A549 (cell line): ENCODE measurements around the gene KCNG2. TPM values are rescaled to one million over a fixed set of nuclear protein-coding genes. Genes with fewer than 3 reads are reported as not detected.

Experiments used
- ATAC-seq, 2 experiments: fragments of 200-7000 bp in 1 of 2; fragments of >200 bp in 1 of 2; cut with Nextera tagmentation in 1 of 2; cut with Tn5 transposase in 1 of 2; 3 replicates each; pipeline versions ENCODE4 v1.8.0 to v1.9.1; 2018 to 2020; ENCODE audit warnings: mild to moderate bottlenecking in 1 of 2, moderate library complexity in 1 of 2
- CTCF ChIA-PET: fragments of 300-600 bp; sonication (Branson Sonifier 250); formaldehyde crosslinking; extraction: SDS; loops from one replicate; lab custom pipeline; 2021; ENCODE audit warnings: antibody characterized with exemption, inconsistent platforms; lab: Yijun Ruan, JAX
- POLR2A ChIA-PET: fragments of 350-600 bp; formaldehyde crosslinking; extraction: SDS; loops from one replicate; lab custom pipeline; 2021; ENCODE audit warnings: antibody characterized with exemption, inconsistent platforms; lab: Yijun Ruan, JAX
- DNase-seq, 2 experiments: peaks; one replicate each; pipeline versions ENCODE4 v3.0.0 to v3.0.0-alpha.2; 2011 to 2016; ENCODE audit warnings: low read depth in 1 of 2, low spot score in 1 of 2
- FAIRE-seq: peaks from 2 replicates; lab custom pipeline; 2011; peaks lifted over from hg19 to GRCh38; lab: Jason Lieb, UNC
- H3K27ac ChIP-seq, 2 experiments: fragments of >200 bp; sonication (Bioruptor Twin); formaldehyde crosslinking; 3 replicates each; pipeline ENCODE4 v1.5.1; 2016 to 2017
- H3K4me1 ChIP-seq: fragments of >200 bp; sonication (Bioruptor Twin); formaldehyde crosslinking; 3 replicates; pipeline ENCODE4 v1.6.1; 2016
- H3K4me2 ChIP-seq: fragments of >200 bp; sonication (Bioruptor Twin); formaldehyde crosslinking; 3 replicates; pipeline ENCODE4 v1.6.1; 2016
- H3K4me3 ChIP-seq: fragments of >200 bp; sonication (Bioruptor Twin); formaldehyde crosslinking; 3 replicates; pipeline ENCODE4 v1.5.1; 2016
- H3K9me3 ChIP-seq: fragments of >200 bp; sonication (Bioruptor Twin); formaldehyde crosslinking; 3 replicates; pipeline ENCODE4 v1.6.1; 2016
- CEBPB ChIP-seq, 2 experiments: fragments of >200 bp in 1 of 2; sonication (Bioruptor Twin) in 1 of 2; formaldehyde crosslinking in 1 of 2; IDR thresholded peaks; 2 replicates each; pipeline ENCODE4 v1.6.1; 2012 to 2016
- EHF ChIP-seq: fragments of 250-450 bp; sonication (Bioruptor Pico); IDR thresholded peaks from 2 replicates; pipeline ENCODE4 v1.5.0; 2020; ENCODE audit warnings: mild to moderate bottlenecking
- ESRRA ChIP-seq: fragments of 150-350 bp; IDR thresholded peaks from 2 replicates; pipeline ENCODE4 v1.6.1; 2014; ENCODE audit warnings: mild to moderate bottlenecking, low read length, borderline replicate concordance
- JUN ChIP-seq, 2 experiments: fragments of >200 bp; sonication (Bioruptor Twin); formaldehyde crosslinking; IDR thresholded peaks; 2 replicates in 1 of 2; 3 replicates in 1 of 2; pipeline ENCODE4 v1.6.1; 2016 to 2017
- KDM1A ChIP-seq: fragments of 200-600 bp; sonication (generic); IDR thresholded peaks from 2 replicates; pipeline ENCODE4 v1.6.1; 2016; ENCODE audit warnings: low read depth, mild to moderate bottlenecking
- MAFK ChIP-seq: fragments of 450-650 bp; IDR thresholded peaks from 2 replicates; pipeline ENCODE4 v1.6.1; 2014; ENCODE audit not compliant: partially characterized antibody
- MYC ChIP-seq: IDR thresholded peaks from 2 replicates; pipeline ENCODE4 v1.6.1; 2012; ENCODE audit warnings: mild to moderate bottlenecking, inconsistent platforms, low read length, improper control_type of control experiment, borderline replicate concordance
- NPAS2 ChIP-seq: fragments of 250-450 bp; sonication (Bioruptor Pico); IDR thresholded peaks from 2 replicates; pipeline ENCODE4 v1.8.0; 2022; ENCODE audit warnings: mild to moderate bottlenecking, moderate library complexity, borderline replicate concordance
- NR3C1 ChIP-seq: fragments of >200 bp; sonication (Bioruptor Twin); formaldehyde crosslinking; IDR thresholded peaks from 3 replicates; pipeline ENCODE4 v1.6.1; 2017
- PHF8 ChIP-seq: fragments of 200-600 bp; sonication (generic); IDR thresholded peaks from 2 replicates; pipeline ENCODE4 v1.6.1; 2016; ENCODE audit warnings: low read depth, mild to moderate bottlenecking, antibody characterized with exemption, moderate library complexity, borderline replicate concordance
- POLR2A ChIP-seq: IDR thresholded peaks from 2 replicates; pipeline ENCODE4 v1.6.1; 2012; ENCODE audit warnings: mild to moderate bottlenecking, low read length
- POLR2AphosphoS2 ChIP-seq: conservative IDR thresholded peaks from 2 replicates; pipeline ENCODE4 v1.6.1; 2012; ENCODE audit warnings: low read length, improper control_type of control experiment, inconsistent platforms
- RARB ChIP-seq: fragments of 250-450 bp; sonication (Bioruptor Pico); IDR thresholded peaks from 2 replicates; pipeline ENCODE4 v1.8.0; 2021; ENCODE audit warnings: mild to moderate bottlenecking, moderate library complexity
- RFX5 ChIP-seq: fragments of 450-650 bp; IDR thresholded peaks from 2 replicates; pipeline ENCODE4 v1.7.1; 2014; ENCODE audit warnings: antibody characterized with exemption, mild to moderate bottlenecking, moderate library complexity
- RNF2 ChIP-seq: fragments of 200-600 bp; sonication (generic); IDR thresholded peaks from 2 replicates; pipeline ENCODE4 v1.6.1; 2016; ENCODE audit warnings: low read depth, mild to moderate bottlenecking, antibody characterized with exemption, moderate library complexity, borderline replicate concordance
- ZFP36 ChIP-seq: fragments of 450-650 bp; IDR thresholded peaks from 2 replicates; pipeline ENCODE4 v1.6.1; 2014; ENCODE audit warnings: borderline replicate concordance; ENCODE audit not compliant: partially characterized antibody
- ZSCAN20 ChIP-seq: fragments of 250-450 bp; sonication (Bioruptor Pico); IDR thresholded peaks from 2 replicates; pipeline ENCODE4 v1.8.0; 2022; ENCODE audit warnings: mild to moderate bottlenecking, moderate library complexity
- WGBS: methylation state at CpG from one replicate; pipeline ENCODE4 v1.1.6; 2017; ENCODE audit errors: missing lambda C conversion rate; 5-methylcytosine and 5-hydroxymethylcytosine counted together
- polyA plus RNA-seq, 4 experiments: library from polyadenylated mRNA; depleted of rRNA in 3 of 4; stranded (reverse); fragments of >200 nt; fragmentation: RNase III in 1 of 4; extraction: RNeasy Plus Mini Kit Qiagen cat#74134 plus additional on column Dnase treatment in 1 of 4; gene quantifications; 2 replicates in 3 of 4; 3 replicates in 1 of 4; pipeline ENCODE4 v1.2.3, GENCODE V29; 2011 to 2017
- TF ChIP-seq, protein P1 (sequence below): IDR thresholded peaks from 2 replicates; pipeline ENCODE4 v1.6.1; 2012; ENCODE audit warnings: low read depth, borderline replicate concordance
- TF ChIP-seq, protein P2 (sequence below): IDR thresholded peaks from 2 replicates; pipeline ENCODE4 v1.6.1; 2012
- TF ChIP-seq, protein P3 (sequence below): fragments of 250-450 bp; sonication (Bioruptor Pico); IDR thresholded peaks from 2 replicates; pipeline ENCODE4 v1.5.0; 2021; ENCODE audit warnings: mild to moderate bottlenecking, moderate library complexity, borderline replicate concordance
- TF ChIP-seq, protein P4 (sequence below): fragments of 250-450 bp; sonication (Bioruptor Pico); IDR thresholded peaks from 2 replicates; pipeline ENCODE4 v1.5.0; 2020; ENCODE audit warnings: low read depth, mild to moderate bottlenecking, moderate library complexity
- TF ChIP-seq, protein P5 (sequence below): fragments of >200 bp; sonication (Bioruptor Twin); formaldehyde crosslinking; IDR thresholded peaks from 3 replicates; pipeline ENCODE4 v1.5.1; 2016
- TF ChIP-seq, protein P6 (sequence below): fragments of 200-600 bp; sonication (generic); IDR thresholded peaks from 2 replicates; pipeline ENCODE4 v1.6.1; 2016; ENCODE audit warnings: antibody characterized with exemption, mild to moderate bottlenecking, moderate library complexity
- TF ChIP-seq, protein P7 (sequence below): fragments of 150-350 bp; IDR thresholded peaks from 2 replicates; pipeline ENCODE4 v1.6.1; 2014; ENCODE audit warnings: low read depth, mild to moderate bottlenecking, low read length
- TF ChIP-seq, protein P8 (sequence below): fragments of >200 bp; sonication (Bioruptor Twin); formaldehyde crosslinking; IDR thresholded peaks from 2 replicates; pipeline ENCODE4 v1.6.1; 2016

KCNG2 gene
- polyA plus RNA-seq, 2 of the 4 experiments (the other 2 are of a cell fraction), result not detected

DNA sequence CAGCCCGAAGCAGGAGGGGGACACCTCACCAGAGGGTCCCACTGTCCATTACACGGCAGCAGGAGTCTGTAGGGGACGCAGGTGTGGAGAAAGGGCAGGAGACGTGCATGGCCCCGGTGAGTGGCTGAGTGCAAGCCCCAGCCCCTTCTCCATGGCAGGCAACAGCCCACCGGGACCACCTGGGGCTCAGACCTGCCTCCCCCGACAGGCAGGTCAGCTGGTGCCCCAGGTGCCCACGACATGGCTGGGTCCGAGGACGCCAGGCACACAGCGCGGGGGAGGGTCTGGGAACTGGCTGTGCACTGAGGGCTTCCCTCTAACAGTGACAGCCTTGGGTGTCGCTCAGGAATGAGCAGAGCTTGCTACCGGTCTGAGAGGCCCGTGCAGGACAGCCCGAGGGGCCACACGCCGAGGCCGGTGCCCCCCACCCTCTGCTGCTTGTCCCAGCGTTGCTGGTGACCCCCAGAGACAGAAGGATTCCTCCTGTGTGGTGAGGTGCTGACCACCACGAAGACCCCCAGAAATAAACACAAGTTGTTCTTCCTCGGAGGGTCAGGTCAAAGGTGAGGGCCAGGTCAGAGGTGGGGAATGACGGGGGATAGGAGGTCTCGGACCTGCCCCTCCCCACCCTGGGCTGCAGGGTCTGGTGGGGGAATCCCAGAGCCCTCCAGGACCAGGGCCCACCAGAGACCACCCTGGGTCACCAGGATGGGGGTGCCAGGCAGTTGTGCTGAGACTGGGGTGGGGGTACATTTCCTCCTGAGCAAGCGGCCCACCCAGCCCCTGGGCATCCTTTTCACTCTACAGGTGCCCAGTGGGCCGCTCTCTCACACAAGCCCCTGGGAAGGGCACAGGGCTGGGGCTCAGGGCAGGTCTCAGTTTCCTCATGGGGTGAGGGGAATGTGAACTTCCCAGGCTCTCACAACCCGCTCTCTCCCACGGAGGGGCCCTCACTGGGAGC lies 103.2 kb downstream of the KCNG2 start:
- Histone ChIP-seq H3K4me3 (no peak overlapping the region), H3K4me2 (no peak overlapping the region), H3K4me1 (no peaks in the 10 kb centered on the region), H3K9me3 (peaks cover 28% of the 10 kb centered on the region), H3K27ac (no peak overlapping the region)
- TF ChIP-seq, protein P1, sequence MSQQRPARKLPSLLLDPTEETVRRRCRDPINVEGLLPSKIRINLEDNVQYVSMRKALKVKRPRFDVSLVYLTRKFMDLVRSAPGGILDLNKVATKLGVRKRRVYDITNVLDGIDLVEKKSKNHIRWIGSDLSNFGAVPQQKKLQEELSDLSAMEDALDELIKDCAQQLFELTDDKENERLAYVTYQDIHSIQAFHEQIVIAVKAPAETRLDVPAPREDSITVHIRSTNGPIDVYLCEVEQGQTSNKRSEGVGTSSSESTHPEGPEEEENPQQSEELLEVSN, result no peak
- no peak for TF ChIP-seq RFX5
- TF ChIP-seq, protein P2, sequence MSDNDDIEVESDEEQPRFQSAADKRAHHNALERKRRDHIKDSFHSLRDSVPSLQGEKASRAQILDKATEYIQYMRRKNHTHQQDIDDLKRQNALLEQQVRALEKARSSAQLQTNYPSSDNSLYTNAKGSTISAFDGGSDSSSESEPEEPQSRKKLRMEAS, result no peak
- no peak for TF ChIP-seq CEBPB (IDR thresholded peaks at IDR 0.05)
- TF ChIP-seq PHF8, result no peak
- no peak for TF ChIP-seq MAFK
- no peak for TF ChIP-seq ZFP36
- no peak for TF ChIP-seq ESRRA
- ATAC-seq (no peak), FAIRE-seq (no peak), DNase-seq (no peak)
- ChIA-PET POLR2A (no interaction called here), CTCF (no interaction called here)
- WGBS, result 83% methylated on average over 7 of the region's 28 CpGs

DNA sequence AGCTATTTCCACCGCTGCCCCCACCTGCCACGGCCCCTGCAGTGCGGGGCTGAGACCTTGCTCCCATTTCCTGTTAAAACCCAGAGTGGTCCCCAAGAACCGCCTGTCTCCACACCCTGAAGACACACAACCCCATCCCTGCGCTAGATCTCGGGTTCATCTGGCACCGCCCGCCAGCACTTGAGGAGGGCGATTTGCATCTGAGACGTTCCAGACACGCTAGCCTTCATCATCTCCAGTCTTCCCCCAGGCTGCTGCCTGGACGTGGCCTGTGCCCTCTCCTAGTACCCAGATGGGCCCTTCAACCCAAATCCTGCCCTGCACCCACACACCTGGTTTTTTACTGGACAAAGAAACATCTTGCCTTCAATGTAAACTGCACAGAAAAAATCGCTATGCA lies 103.9 kb downstream of the KCNG2 start:
- Histone ChIP-seq H3K9me3 (peaks cover 22% of the 10 kb centered on the region), H3K4me3 (no peak overlapping the region), H3K27ac (no peak overlapping the region), H3K4me1 (no peaks in the 10 kb centered on the region), H3K4me2 (no peak overlapping the region)
- ChIA-PET POLR2A (no interaction called here), CTCF (no interaction called here)
- ATAC-seq (no peak), DNase-seq (no peak), FAIRE-seq (no peak)
- TF ChIP-seq MYC (no peak), ZSCAN20 (no peak), JUN (IDR thresholded peaks at IDR 0.05) (no peak), POLR2AphosphoS2 (no peak), KDM1A (no peak), NPAS2 (CRISPR knock-in tag) (no peak), NR3C1 (no peak), RNF2 (no peak), RARB (CRISPR knock-in tag) (no peak), PHF8 (no peak), POLR2A (no peak), ZFP36 (no peak), EHF (CRISPR knock-in tag) (no peak)
- TF ChIP-seq, protein P3, sequence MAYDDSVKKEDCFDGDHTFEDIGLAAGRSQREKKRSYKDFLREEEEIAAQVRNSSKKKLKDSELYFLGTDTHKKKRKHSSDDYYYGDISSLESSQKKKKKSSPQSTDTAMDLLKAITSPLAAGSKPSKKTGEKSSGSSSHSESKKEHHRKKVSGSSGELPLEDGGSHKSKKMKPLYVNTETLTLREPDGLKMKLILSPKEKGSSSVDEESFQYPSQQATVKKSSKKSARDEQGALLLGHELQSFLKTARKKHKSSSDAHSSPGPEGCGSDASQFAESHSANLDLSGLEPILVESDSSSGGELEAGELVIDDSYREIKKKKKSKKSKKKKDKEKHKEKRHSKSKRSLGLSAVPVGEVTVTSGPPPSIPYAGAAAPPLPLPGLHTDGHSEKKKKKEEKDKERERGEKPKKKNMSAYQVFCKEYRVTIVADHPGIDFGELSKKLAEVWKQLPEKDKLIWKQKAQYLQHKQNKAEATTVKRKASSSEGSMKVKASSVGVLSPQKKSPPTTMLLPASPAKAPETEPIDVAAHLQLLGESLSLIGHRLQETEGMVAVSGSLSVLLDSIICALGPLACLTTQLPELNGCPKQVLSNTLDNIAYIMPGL (CRISPR knock-in tag), result no peak
- TF ChIP-seq, protein P4, sequence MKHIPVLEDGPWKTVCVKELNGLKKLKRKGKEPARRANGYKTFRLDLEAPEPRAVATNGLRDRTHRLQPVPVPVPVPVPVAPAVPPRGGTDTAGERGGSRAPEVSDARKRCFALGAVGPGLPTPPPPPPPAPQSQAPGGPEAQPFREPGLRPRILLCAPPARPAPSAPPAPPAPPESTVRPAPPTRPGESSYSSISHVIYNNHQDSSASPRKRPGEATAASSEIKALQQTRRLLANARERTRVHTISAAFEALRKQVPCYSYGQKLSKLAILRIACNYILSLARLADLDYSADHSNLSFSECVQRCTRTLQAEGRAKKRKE, result no peak
- TF ChIP-seq, protein P5, sequence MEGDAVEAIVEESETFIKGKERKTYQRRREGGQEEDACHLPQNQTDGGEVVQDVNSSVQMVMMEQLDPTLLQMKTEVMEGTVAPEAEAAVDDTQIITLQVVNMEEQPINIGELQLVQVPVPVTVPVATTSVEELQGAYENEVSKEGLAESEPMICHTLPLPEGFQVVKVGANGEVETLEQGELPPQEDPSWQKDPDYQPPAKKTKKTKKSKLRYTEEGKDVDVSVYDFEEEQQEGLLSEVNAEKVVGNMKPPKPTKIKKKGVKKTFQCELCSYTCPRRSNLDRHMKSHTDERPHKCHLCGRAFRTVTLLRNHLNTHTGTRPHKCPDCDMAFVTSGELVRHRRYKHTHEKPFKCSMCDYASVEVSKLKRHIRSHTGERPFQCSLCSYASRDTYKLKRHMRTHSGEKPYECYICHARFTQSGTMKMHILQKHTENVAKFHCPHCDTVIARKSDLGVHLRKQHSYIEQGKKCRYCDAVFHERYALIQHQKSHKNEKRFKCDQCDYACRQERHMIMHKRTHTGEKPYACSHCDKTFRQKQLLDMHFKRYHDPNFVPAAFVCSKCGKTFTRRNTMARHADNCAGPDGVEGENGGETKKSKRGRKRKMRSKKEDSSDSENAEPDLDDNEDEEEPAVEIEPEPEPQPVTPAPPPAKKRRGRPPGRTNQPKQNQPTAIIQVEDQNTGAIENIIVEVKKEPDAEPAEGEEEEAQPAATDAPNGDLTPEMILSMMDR, result no peak
- TF ChIP-seq, protein P6, sequence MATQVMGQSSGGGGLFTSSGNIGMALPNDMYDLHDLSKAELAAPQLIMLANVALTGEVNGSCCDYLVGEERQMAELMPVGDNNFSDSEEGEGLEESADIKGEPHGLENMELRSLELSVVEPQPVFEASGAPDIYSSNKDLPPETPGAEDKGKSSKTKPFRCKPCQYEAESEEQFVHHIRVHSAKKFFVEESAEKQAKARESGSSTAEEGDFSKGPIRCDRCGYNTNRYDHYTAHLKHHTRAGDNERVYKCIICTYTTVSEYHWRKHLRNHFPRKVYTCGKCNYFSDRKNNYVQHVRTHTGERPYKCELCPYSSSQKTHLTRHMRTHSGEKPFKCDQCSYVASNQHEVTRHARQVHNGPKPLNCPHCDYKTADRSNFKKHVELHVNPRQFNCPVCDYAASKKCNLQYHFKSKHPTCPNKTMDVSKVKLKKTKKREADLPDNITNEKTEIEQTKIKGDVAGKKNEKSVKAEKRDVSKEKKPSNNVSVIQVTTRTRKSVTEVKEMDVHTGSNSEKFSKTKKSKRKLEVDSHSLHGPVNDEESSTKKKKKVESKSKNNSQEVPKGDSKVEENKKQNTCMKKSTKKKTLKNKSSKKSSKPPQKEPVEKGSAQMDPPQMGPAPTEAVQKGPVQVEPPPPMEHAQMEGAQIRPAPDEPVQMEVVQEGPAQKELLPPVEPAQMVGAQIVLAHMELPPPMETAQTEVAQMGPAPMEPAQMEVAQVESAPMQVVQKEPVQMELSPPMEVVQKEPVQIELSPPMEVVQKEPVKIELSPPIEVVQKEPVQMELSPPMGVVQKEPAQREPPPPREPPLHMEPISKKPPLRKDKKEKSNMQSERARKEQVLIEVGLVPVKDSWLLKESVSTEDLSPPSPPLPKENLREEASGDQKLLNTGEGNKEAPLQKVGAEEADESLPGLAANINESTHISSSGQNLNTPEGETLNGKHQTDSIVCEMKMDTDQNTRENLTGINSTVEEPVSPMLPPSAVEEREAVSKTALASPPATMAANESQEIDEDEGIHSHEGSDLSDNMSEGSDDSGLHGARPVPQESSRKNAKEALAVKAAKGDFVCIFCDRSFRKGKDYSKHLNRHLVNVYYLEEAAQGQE, result no peak
- TF ChIP-seq, protein P7, sequence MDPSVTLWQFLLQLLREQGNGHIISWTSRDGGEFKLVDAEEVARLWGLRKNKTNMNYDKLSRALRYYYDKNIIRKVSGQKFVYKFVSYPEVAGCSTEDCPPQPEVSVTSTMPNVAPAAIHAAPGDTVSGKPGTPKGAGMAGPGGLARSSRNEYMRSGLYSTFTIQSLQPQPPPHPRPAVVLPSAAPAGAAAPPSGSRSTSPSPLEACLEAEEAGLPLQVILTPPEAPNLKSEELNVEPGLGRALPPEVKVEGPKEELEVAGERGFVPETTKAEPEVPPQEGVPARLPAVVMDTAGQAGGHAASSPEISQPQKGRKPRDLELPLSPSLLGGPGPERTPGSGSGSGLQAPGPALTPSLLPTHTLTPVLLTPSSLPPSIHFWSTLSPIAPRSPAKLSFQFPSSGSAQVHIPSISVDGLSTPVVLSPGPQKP, result no peak
- TF ChIP-seq, protein P8, sequence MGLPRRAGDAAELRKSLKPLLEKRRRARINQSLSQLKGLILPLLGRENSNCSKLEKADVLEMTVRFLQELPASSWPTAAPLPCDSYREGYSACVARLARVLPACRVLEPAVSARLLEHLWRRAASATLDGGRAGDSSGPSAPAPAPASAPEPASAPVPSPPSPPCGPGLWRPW, result no peak
- WGBS, result 90% methylated on average over 8 of the region's 13 CpGs
